NCI-H748 treated with DMSO at 0.1 percent for 48 hours (cell line): ENCODE data around the gene STK31.
"Not testable (repeated sequence)": the region's sequence is repeated elsewhere in the genome, so short reads cannot be mapped to it uniquely, and the experiment has no call there.

ENCODE experiments used
- DNase-seq: peaks from one replicate; lab custom pipeline; 2025; lab: John Stamatoyannopoulos, UW

The STK31 gene

DNA sequence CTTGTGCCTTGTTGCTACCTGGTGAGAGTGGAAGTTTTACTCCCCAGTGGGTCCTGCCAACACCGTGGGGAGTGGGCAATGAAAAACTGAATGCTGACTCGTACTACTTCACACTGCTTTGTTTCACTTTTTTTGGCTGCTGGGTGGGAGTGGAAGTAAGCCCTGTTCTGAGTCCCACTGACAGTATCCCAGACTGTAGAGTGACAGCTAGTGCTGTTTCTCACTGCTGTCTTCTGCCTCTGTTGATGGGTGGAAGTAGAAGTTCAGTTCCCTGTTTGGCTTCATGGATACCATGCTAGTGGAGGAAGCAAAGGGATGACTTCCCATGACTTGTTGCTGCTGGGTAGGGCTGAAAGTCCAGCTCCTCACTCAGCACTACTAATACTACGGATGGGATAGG lies 98.4 kb downstream of the STK31 start:
- no peak for DNase-seq

DNA sequence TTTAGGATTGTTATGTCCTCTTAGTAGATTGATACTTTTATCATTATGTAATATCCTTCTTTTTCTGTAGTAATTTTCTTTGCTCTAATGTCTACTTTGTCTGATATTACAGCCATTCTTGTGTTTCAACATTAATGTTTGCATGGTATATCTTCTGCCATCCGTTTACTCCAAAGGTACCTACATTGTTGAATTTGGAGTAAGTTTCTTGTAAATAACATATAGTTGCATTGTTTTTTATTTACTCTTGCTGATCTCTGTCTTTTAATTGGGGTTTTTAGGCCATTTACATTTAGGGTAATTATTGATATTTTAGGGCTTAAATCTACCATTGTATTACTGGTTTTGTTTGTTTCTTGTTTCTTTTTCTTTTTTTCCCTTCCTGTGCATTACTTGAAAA lies 100.1 kb downstream of the STK31 start:
- no peak for DNase-seq

- no peak for DNase-seq
Measured at GRCh38 chr7:23811540-23811939, 101.5 kb downstream of the STK31 start.

DNA sequence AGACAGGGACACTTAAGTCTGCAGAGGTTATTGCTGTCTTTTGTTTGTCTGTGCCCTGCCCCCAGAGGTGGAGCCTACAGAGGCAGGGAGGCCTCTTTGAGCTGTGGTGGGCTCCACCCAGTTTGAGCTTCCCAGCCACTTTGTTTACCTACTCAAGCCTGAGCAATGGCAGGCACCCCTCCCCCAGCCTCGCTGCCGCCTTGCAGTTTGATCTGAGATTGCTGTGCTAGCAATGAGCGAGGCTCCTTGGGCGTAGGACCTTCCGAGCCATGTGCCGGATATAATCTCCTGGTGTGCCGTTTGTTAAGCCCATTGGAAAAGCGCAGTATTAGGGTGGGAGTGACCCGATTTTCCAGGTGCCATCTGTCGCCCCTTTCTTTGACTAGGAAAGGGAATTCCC lies 118.1 kb downstream of the STK31 start:
- DNase-seq, result not testable (repeated sequence)

GRCh38 chr7:23832733-23833132 lies 122.7 kb downstream of the STK31 start:
- DNase-seq, result not testable (repeated sequence)

DNA sequence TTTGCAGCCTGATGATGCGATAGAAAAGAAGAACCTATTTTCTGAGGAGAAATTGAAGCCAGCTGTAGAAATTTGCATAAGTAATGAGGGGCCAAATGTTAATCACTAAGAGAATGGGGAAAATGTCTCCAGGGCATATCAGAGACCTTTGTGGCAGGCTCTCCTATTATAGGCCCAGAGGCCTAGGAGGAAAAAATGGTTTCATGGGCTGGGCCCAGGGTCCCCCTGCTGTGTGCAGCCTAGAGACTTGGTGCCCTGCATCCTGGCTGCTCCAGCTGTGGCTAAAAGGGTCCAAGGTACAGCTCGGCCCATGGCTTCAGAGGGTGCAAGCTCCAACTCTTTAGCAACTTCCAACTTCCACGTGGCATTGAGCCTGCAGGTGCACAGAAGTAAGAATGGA lies 123.4 kb downstream of the STK31 start:
- DNase-seq, result no peak

- DNase-seq, result peak; percentile 13
Measured at GRCh38 chr7:23844837-23845236, 134.8 kb downstream of the STK31 start.

- DNase-seq, result no peak
Measured at GRCh38 chr7:23852135-23852534, 142.1 kb downstream of the STK31 start.

- DNase-seq, result no peak
Measured at GRCh38 chr7:23852988-23853387, 143.0 kb downstream of the STK31 start.

DNA sequence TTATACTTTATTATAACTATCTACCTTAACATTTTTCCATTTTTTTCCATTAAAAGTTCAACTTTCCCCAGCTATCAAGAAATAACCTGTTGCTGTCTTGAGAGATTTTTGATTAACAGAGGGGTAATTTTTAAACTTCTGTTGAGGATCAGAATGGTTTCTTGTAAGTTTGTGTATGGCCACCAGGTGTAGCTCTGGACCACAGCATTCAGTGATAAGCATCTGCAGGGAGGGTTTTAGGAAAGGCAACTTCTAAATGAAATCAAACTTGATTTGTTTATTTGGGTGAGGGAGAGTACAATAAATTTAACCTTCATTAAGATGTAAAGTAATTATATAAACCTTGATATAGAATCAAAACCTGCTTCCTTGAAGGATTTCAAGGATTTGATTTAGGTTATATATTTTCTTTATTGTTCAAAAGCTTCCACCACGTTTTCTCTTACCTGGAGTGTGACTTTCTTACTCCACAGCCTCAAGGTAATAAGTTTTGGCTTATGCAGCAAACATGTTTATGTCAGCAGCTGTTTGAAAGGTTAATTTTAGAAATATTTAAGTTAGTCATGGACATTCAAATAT lies 153.3 kb downstream of the STK31 start:
- peak; percentile 65 for DNase-seq

GRCh38 chr7:23864973-23865372 lies 155.0 kb downstream of the STK31 start:
- DNase-seq, result no peak

GRCh38 chr7:23873306-23873705 lies 163.3 kb downstream of the STK31 start:
- no peak for DNase-seq

DNA sequence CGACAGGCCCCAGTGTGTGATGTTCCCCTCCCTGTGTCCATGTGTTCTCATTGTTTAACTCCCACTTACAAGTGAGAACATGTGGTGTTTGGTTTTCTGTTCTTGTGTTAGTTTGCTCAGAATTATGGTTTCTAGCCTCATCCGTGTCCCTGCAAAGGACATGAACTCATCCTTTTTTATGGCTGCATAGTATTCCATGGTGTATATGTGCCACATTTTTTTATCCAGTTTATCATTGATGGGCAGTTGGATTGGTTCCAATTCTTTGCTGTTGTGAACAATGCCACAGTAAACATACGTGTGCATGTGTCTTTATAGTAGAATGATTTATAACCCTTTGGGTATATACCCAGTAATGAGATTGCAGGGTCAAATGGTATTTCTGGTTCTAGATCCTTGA lies 166.5 kb downstream of the STK31 start:
- DNase-seq, result not testable (repeated sequence)
